ENCODE data around the gene LRRC31.

LRRC31 gene

GRCh38 chr3:169812332-169813235, 57.2 kb downstream of the LRRC31 start, which contains the start of the genes LRRC34 and LRRIQ4:
Gene LRRC34, minus strand, starts transcription at chr3:169812904. Its CDS starts 356 bp downstream, at chr3:169812548.
Gene LRRIQ4, plus strand, starts transcription at chr3:169812870. Its CDS starts 9,052 bp downstream, at chr3:169821922.
- ATAC-seq (ENCODE audit: low read depth) (peak; percentile 83), DNase-seq (ENCODE audit: low spot score) (no peak)
- Histone ChIP-seq H3K27ac (ENCODE audit: poor library complexity, severe bottlenecking) (no peak within 1 kb of the TSS), H3K4me3 (ENCODE audit: severe bottlenecking) (peak within 1 kb of the TSS; percentile 30), H3K9me3 (ENCODE audit: severe bottlenecking) (peaks cover 3% of the 10 kb centered on the region), H3K27me3 (ENCODE audit: insufficient read depth, poor library complexity, severe bottlenecking) (no peaks in the 10 kb centered on the region), H3K36me3 (ENCODE audit: low read depth) (no peaks in the 10 kb centered on the region), H3K4me1 (ENCODE audit: insufficient read depth, poor library complexity, severe bottlenecking) (no peaks in the 10 kb centered on the region)
- TF ChIP-seq, protein P1, sequence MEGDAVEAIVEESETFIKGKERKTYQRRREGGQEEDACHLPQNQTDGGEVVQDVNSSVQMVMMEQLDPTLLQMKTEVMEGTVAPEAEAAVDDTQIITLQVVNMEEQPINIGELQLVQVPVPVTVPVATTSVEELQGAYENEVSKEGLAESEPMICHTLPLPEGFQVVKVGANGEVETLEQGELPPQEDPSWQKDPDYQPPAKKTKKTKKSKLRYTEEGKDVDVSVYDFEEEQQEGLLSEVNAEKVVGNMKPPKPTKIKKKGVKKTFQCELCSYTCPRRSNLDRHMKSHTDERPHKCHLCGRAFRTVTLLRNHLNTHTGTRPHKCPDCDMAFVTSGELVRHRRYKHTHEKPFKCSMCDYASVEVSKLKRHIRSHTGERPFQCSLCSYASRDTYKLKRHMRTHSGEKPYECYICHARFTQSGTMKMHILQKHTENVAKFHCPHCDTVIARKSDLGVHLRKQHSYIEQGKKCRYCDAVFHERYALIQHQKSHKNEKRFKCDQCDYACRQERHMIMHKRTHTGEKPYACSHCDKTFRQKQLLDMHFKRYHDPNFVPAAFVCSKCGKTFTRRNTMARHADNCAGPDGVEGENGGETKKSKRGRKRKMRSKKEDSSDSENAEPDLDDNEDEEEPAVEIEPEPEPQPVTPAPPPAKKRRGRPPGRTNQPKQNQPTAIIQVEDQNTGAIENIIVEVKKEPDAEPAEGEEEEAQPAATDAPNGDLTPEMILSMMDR (IDR thresholded peaks at IDR 0.05; ENCODE audit: poor library complexity, severe bottlenecking) = no peak

DNA sequence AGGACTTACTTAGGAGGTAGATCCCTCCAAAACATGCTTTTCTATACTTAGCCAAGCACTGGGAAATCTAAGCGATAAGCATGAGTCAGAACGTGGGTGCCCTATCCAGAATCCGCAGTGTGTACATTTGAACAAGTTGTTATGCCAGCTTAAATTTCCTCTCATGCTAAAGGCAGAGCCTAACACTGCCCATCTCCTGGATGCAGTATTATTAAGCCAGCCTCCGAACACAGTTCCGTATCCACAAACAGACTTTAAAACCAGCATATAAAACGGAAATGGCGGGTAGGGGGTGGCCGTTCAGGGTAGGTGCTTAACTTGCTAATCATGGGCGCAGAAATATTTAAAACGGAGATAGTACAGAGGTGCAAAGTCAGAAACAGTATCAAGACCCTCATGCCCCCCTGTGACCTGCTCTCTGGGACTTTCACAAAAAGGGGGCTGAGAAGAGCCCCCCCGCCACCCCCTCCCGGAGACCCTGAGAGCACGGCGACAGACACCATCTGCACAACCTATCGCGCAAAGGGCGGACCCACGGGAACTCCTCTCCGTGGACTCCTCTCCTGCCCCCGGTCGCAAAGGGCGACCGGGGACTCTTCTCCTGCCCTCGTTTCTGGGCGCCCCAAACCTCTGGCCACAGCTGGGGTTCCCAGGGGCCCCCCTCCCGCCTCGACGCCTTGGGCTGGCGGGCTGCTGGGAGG, 58.0 kb downstream of the LRRC31 start:
- Histone ChIP-seq H3K27ac (ENCODE audit: poor library complexity, severe bottlenecking) (no peak overlapping the region), H3K36me3 (ENCODE audit: low read depth) (no peaks in the 10 kb centered on the region), H3K27me3 (ENCODE audit: insufficient read depth, poor library complexity, severe bottlenecking) (no peaks in the 10 kb centered on the region), H3K4me1 (ENCODE audit: insufficient read depth, poor library complexity, severe bottlenecking) (no peaks in the 10 kb centered on the region), H3K4me3 (ENCODE audit: severe bottlenecking) (peak overlapping the region; percentile 30), H3K9me3 (ENCODE audit: severe bottlenecking) (peaks cover 3% of the 10 kb centered on the region)
- TF ChIP-seq, protein P1 (IDR thresholded peaks at IDR 0.05; ENCODE audit: poor library complexity, severe bottlenecking) = no peak
- DNase-seq (ENCODE audit: low spot score) (no peak), ATAC-seq (ENCODE audit: low read depth) (peak; percentile 65)

GRCh38 chr3:169809230-169809795, 60.4 kb downstream of the LRRC31 start:
- H3K36me3 ChIP-seq (ENCODE audit: low read depth) = no peaks in the 10 kb centered on the region
- H3K4me3 ChIP-seq (ENCODE audit: severe bottlenecking) = no peak overlapping the region
- ATAC-seq (ENCODE audit: low read depth) = no peak
- no peak for DNase-seq (ENCODE audit: low spot score)
- TF ChIP-seq, protein P1 (IDR thresholded peaks at IDR 0.05; ENCODE audit: poor library complexity, severe bottlenecking) = no peak
- no peaks in the 10 kb centered on the region for H3K4me1 ChIP-seq (ENCODE audit: insufficient read depth, poor library complexity, severe bottlenecking)
- H3K27me3 ChIP-seq (ENCODE audit: insufficient read depth, poor library complexity, severe bottlenecking) = no peaks in the 10 kb centered on the region
- no peak overlapping the region for H3K27ac ChIP-seq (ENCODE audit: poor library complexity, severe bottlenecking)
- H3K9me3 ChIP-seq (ENCODE audit: severe bottlenecking) = no peaks in the 10 kb centered on the region

GRCh38 chr3:169804681-169805080, 65.1 kb downstream of the LRRC31 start:
- no peaks in the 10 kb centered on the region for H3K27me3 ChIP-seq (ENCODE audit: insufficient read depth, poor library complexity, severe bottlenecking)
- H3K4me1 ChIP-seq (ENCODE audit: insufficient read depth, poor library complexity, severe bottlenecking) = no peaks in the 10 kb centered on the region
- TF ChIP-seq, protein P1 (IDR thresholded peaks at IDR 0.05; ENCODE audit: poor library complexity, severe bottlenecking) = no peak
- no peak overlapping the region for H3K4me3 ChIP-seq (ENCODE audit: severe bottlenecking)
- no peak for DNase-seq (ENCODE audit: low spot score)
- H3K36me3 ChIP-seq (ENCODE audit: low read depth) = no peaks in the 10 kb centered on the region
- H3K27ac ChIP-seq (ENCODE audit: poor library complexity, severe bottlenecking) = no peak overlapping the region
- no peak for ATAC-seq (ENCODE audit: low read depth)
- H3K9me3 ChIP-seq (ENCODE audit: severe bottlenecking) = no peaks in the 10 kb centered on the region
